GM13976 (cell line): ENCODE measurements around the gene MICAL2.

Experiments
- DNase-seq: peaks from one replicate; pipeline ENCODE4 v3.0.0; 2012; ENCODE audit warnings: low spot score
- in situ Hi-C: fragments of 300-500 bp; cut with MboI; formaldehyde crosslinking; loops from one replicate; pipeline ENCODE4 v1.12.0; 2022; ENCODE audit warnings: low sequenced_read_pairs, mixed read lengths, inconsistent platforms; ENCODE audit not compliant: unreplicated experiment
- TF ChIP-seq, protein P1 (sequence below): IDR thresholded peaks from 2 replicates; pipeline ENCODE4 v1.5.1; 2012; ENCODE audit warnings: borderline replicate concordance, mild to moderate bottlenecking; ENCODE audit not compliant: insufficient read depth; ENCODE audit errors: extremely low read depth, missing control alignments, control extremely low read depth

Gene MICAL2

DNA sequence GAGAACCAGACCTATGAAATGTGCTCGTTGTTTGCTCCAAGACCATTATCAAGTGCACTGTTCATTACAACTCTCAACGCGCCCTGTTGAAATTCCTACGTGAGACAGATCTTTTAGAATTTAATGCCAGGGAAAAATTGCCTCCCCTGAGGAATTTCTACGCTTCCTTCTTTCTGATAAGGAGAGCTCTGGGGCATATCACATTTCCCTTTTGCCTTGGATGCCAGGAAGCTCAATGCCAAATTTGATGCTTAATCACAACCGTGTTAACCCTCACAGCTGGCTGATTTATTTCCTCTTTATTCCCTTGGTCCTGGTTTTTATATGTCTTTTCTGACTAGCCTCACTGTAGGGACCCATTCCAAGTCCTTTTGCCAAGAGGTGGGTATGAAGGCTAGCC, 109.4 kb downstream of the MICAL2 start:
- in situ Hi-C loops, result no loop called here
- TF ChIP-seq, protein P1, sequence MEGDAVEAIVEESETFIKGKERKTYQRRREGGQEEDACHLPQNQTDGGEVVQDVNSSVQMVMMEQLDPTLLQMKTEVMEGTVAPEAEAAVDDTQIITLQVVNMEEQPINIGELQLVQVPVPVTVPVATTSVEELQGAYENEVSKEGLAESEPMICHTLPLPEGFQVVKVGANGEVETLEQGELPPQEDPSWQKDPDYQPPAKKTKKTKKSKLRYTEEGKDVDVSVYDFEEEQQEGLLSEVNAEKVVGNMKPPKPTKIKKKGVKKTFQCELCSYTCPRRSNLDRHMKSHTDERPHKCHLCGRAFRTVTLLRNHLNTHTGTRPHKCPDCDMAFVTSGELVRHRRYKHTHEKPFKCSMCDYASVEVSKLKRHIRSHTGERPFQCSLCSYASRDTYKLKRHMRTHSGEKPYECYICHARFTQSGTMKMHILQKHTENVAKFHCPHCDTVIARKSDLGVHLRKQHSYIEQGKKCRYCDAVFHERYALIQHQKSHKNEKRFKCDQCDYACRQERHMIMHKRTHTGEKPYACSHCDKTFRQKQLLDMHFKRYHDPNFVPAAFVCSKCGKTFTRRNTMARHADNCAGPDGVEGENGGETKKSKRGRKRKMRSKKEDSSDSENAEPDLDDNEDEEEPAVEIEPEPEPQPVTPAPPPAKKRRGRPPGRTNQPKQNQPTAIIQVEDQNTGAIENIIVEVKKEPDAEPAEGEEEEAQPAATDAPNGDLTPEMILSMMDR, result no peak
- no peak for DNase-seq

DNA sequence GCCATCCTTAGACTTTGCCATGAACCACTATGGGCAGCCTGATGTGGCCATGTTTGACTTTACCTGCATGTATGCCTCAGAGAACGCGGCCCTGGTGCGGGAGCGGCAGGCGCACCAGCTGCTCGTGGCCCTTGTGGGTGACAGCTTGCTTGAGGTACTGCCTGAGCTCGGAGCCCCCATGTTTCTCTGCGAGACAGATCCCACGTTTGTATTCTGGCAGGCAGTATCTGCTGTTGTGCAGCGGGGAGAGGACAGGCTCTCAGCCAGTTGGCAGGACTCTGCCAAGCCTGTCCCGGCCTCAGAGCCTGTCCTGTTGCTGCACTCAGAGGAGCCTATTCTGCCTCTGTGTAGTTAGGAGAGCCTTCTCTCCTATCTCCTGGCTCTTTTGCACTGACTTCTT, 109.9 kb downstream of the MICAL2 start:
- no peak for DNase-seq
- in situ Hi-C loops, result no loop called here
- TF ChIP-seq, protein P1, result no peak

DNA sequence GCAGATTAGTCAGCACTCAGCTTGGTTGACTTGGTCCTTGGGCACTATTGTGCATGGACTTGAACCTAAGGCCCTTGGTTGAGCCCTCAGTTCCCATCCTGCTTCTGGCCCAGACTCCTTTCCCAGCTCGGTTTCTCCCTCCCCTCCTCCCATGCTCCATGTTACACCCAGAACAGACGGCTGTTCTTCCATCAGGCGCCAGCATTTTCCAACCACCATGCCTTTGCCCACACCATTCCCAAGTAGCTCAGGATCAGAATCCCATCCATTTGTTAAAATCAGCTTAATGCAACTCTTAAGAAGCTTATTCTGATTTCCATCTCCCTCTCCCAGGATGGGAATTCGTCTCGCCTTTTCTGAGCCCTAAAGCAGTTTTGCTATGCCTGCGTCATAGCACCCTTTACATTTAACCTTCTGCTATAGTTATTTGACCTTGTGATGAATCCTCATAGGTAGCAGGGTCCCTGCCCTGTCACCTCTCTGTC, 110.7 kb downstream of the MICAL2 start:
- no peak for DNase-seq
- TF ChIP-seq, protein P1, result no peak
- in situ Hi-C loops, result no loop called here

DNA sequence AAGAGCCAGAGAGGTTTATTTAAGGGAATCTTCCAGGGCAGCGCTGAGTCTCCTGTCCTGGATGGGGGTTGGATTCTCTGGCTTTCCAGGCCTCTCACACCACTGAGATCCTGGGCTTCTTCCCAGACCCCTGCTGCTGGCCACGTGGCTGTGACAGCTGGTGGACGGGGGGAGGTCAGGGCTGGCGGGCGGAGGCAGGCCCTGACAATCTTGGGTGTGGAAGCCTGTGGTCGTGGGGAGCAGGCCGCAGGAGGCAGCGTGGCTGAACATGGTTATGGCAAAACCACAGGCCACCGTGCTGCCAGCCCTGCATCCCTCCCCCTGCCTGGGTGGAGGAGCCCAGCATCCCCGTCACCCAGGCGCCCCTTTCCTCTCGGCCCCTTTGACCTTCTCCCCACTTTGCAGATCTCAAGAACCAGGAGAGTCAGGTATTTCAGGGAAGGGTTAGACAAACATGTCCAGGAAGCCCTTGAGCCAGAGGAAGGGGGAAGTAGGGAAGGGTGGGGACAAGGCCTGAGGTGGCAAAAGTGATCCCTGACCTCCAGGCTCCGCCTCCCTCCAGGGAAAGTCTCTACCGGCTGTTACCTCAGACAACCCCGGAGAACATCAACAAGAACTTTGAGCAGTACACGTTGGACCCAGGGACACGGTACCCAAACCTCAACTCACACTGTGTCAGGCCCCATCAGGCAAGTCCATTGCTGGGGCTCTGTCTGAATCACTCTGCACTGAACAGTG, 111.8 kb downstream of the MICAL2 start:
- DNase-seq, result no peak
- in situ Hi-C loops, result no loop called here
- TF ChIP-seq, protein P1, result no peak

DNA sequence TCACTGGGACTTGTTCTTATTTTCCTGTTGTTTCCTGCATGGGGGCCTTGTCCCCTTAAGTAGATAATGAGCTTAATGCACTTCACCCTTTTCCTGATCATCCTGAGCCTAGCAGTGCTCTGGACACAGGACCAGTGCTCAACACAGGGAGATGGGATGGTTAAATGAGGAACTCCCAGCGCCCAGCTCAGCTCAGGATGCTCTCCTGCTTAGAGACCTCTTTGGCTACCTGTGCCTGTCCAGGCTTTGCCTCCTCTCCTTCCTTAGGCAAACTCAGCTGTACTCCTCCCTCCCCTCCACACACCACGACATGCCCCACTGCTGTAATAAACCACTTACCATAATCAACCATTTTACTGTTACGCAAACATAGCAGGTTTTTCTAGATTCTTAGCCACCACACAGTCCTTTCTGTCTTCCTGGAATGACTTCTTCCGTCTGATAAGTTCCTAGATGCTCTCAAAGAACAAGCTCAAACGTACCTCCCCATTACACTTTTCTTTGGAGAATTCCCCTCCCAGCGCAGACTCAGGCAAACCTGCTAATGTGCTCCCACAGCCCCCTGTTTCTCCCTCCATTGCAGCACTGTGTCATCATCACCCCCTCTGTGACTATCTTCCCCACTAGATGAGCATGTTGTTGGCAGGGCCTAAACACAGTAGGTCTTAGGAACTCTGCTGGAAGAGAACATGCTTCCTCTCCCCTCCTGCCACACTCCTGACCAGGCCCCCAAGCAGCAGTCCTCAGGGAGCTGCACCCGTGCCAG, 113.6 kb downstream of the MICAL2 start:
- in situ Hi-C loops, result no loop called here
- no peak for DNase-seq
- TF ChIP-seq, protein P1, result no peak

DNA sequence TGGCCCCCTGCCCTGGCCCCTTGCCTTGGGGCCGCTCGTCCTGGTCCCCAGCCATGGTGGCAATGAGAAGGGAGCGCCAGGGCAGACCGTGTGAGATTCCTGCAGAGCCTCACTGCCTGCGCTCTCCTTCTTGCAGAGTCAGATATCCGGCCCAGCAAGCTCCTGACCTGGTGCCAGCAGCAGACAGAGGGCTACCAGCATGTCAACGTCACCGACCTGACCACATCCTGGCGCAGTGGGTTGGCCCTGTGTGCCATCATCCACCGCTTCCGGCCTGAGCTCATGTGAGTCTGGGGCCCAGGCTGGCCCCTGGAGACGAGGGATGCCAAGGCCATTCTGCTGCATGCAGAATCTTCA, 114.1 kb downstream of the MICAL2 start:
- in situ Hi-C loops, result no loop called here
- DNase-seq, result peak; percentile 59
- TF ChIP-seq, protein P1, result no peak
